ENCODE measurements around the gene MARCHF10. TPM values are rescaled to one million over a fixed set of nuclear protein-coding genes. Genes with fewer than 3 reads are reported as not detected.
"Not testable (repeated sequence)": the region's sequence is repeated elsewhere in the genome, so short reads cannot be mapped to it uniquely, and the experiment has no call there.

The MARCHF10 gene
- total RNA-seq, 1 donor from 2014 or later: not detected

DNA sequence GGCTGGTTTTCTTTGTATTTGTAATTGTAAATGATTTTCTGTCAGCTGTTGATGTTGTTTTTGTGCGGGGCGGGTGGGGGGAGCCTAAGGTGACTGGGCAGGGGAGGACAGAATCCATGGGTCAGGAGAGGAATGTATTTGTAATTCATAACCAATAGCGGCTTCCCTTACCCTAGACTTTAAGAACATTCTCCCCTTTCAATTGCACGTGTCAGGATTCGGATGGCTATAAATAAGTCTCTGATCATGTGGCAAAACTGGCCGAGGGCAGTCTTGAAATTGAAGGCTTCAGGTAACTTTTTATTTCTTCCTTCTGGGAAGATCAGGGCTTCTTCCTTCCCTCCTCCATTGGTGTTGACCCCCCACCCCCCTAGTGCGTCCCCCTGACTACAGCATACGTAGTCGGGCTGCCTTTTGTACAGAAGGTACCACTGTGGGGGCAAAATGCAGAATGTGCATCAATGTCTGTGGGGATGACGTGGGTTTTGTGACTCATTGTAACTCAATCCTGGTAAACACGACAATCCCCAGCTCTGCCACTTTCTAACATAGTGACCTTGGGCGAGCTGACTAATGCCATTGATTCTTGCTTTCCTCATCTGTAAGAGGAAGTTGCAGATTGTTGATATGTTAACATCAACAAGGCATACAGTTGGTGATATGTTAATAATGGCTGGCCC lies 16.2 kb downstream of the MARCHF10 start:
- DNase-seq: no peak
- Histone ChIP-seq H3K4me3 (no peak overlapping the region), H3K9me3 (replicated peaks) (no peaks in the 10 kb centered on the region), H3K36me3 (no peaks in the 10 kb centered on the region), H3K4me1 (no peaks in the 10 kb centered on the region), H3K27ac (replicated peaks) (no peak overlapping the region), H3K27me3 (ENCODE audit: low read depth) (peaks cover 4% of the 10 kb centered on the region)
- intact Hi-C loops (cut with micrococcal nuclease): no loop called here
- TF ChIP-seq, protein P1, sequence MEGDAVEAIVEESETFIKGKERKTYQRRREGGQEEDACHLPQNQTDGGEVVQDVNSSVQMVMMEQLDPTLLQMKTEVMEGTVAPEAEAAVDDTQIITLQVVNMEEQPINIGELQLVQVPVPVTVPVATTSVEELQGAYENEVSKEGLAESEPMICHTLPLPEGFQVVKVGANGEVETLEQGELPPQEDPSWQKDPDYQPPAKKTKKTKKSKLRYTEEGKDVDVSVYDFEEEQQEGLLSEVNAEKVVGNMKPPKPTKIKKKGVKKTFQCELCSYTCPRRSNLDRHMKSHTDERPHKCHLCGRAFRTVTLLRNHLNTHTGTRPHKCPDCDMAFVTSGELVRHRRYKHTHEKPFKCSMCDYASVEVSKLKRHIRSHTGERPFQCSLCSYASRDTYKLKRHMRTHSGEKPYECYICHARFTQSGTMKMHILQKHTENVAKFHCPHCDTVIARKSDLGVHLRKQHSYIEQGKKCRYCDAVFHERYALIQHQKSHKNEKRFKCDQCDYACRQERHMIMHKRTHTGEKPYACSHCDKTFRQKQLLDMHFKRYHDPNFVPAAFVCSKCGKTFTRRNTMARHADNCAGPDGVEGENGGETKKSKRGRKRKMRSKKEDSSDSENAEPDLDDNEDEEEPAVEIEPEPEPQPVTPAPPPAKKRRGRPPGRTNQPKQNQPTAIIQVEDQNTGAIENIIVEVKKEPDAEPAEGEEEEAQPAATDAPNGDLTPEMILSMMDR (IDR thresholded peaks at IDR 0.05; ENCODE audit: borderline replicate concordance): no peak

DNA sequence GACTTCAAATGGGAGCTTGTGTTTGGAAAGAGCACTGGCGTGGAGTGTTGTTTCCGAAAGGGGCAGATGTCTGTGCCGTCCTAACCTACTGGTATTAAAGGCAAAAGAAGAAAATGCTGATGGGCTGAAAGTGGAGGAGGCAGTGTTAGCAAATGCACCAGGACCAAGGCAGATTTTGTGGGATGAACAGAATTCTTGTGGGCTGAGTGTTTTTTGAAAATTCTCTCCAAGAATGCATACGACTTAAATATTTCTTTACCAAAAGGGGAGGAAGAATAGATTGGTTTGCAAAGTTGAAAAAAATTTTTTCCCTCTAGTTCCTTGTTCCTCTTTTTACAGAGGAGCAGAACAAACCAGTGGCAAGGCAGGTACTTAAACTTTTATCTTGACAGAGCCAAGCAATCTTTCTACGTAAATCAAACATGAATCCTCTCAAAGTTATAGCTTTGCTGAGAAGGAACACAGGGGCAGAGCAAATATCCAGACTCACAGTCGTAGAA lies 16.8 kb downstream of the MARCHF10 start:
- peaks cover 4% of the 10 kb centered on the region for H3K27me3 ChIP-seq (ENCODE audit: low read depth)
- TF ChIP-seq, protein P1 (IDR thresholded peaks at IDR 0.05; ENCODE audit: borderline replicate concordance): no peak
- no peak overlapping the region for H3K27ac ChIP-seq (replicated peaks)
- H3K4me1 ChIP-seq: no peaks in the 10 kb centered on the region
- intact Hi-C loops (cut with micrococcal nuclease): no loop called here
- H3K4me3 ChIP-seq: no peak overlapping the region
- no peaks in the 10 kb centered on the region for H3K36me3 ChIP-seq
- no peak for DNase-seq
- no peaks in the 10 kb centered on the region for H3K9me3 ChIP-seq (replicated peaks)

DNA sequence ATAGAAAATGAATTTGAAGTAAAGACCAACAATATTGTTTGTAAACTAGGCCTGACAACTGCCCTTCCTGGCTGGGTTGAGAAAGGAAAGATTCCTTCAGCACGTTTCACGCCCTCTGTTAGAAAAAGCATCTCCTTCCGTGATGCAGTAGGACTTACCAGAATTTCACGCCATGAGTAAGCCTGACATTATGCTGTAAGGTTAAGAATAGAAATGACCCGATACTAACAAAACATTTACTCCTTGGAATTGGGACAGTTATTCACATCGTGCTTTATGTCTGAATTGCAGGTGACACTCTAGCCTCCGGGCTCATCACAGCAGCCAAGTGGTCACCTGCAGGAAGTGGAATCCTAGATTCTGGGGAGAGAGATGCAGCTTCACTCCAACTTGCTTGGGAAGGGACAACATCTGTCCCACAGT lies 17.5 kb downstream of the MARCHF10 start:
- no peak overlapping the region for H3K4me3 ChIP-seq
- intact Hi-C loops (cut with micrococcal nuclease): no loop called here
- no peaks in the 10 kb centered on the region for H3K36me3 ChIP-seq
- TF ChIP-seq, protein P1 (IDR thresholded peaks at IDR 0.05; ENCODE audit: borderline replicate concordance): no peak
- no peaks in the 10 kb centered on the region for H3K4me1 ChIP-seq
- DNase-seq: no peak
- H3K9me3 ChIP-seq (replicated peaks): no peaks in the 10 kb centered on the region
- H3K27me3 ChIP-seq (ENCODE audit: low read depth): peaks cover 4% of the 10 kb centered on the region
- H3K27ac ChIP-seq (replicated peaks): no peak overlapping the region

GRCh38 chr17:62787366-62787765 lies 20.7 kb downstream of the MARCHF10 start:
- Histone ChIP-seq H3K27me3 (ENCODE audit: low read depth) (peaks cover 4% of the 10 kb centered on the region), H3K4me3 (no peak overlapping the region), H3K9me3 (replicated peaks) (peaks cover 9% of the 10 kb centered on the region), H3K36me3 (no peaks in the 10 kb centered on the region), H3K27ac (replicated peaks) (no peak overlapping the region), H3K4me1 (no peaks in the 10 kb centered on the region)
- intact Hi-C loops (cut with micrococcal nuclease): no loop called here
- DNase-seq: no peak
- TF ChIP-seq, protein P1 (IDR thresholded peaks at IDR 0.05; ENCODE audit: borderline replicate concordance): no peak

- intact Hi-C loops (cut with micrococcal nuclease): no loop called here
- Histone ChIP-seq H3K27ac (replicated peaks) (no peak overlapping the region), H3K36me3 (no peaks in the 10 kb centered on the region), H3K27me3 (ENCODE audit: low read depth) (peaks cover 4% of the 10 kb centered on the region), H3K4me1 (no peaks in the 10 kb centered on the region), H3K4me3 (no peak overlapping the region), H3K9me3 (replicated peaks) (peaks cover 9% of the 10 kb centered on the region)
- DNase-seq: no peak
- TF ChIP-seq, protein P1 (IDR thresholded peaks at IDR 0.05; ENCODE audit: borderline replicate concordance): no peak
Measured at GRCh38 chr17:62786646-62787045, 21.5 kb downstream of the MARCHF10 start.

GRCh38 chr17:62785983-62786382 lies 22.1 kb downstream of the MARCHF10 start:
- H3K27ac ChIP-seq (replicated peaks); H3K36me3 ChIP-seq; DNase-seq; H3K4me1 ChIP-seq; H3K27me3 ChIP-seq (ENCODE audit: low read depth); H3K4me3 ChIP-seq; H3K9me3 ChIP-seq (replicated peaks); intact Hi-C loops (cut with micrococcal nuclease): not testable (repeated sequence)

Measured in left ventricle myocardium inferior (tissue), 1 donor.